H1 (cell line): ENCODE data around the gene ST6GALNAC4. TPM values are rescaled to one million over a fixed set of nuclear protein-coding genes. Genes with fewer than 3 reads are reported as not detected.

Experiments used
- CTCF ChIA-PET: fragments of 300-600 bp; sonication (Branson Sonifier 250); formaldehyde crosslinking; loops from one replicate; lab custom pipeline; 2021; ENCODE audit not compliant: partially characterized antibody; lab: Charles Lee
- POLR2A ChIA-PET: fragments of 300-600 bp; sonication (Branson Sonifier 250); formaldehyde crosslinking; loops from one replicate; lab custom pipeline; 2021; ENCODE audit warnings: inconsistent platforms; ENCODE audit not compliant: partially characterized antibody; lab: Charles Lee
- DNase-seq, 2 experiments: peaks; one replicate each; pipeline versions ENCODE4 v3.0.0 to v3.0.0-alpha.2; 2010 to 2022; ENCODE audit warnings: low spot score in 2 of 2, low read depth in 1 of 2, mixed read lengths in 1 of 2
- FAIRE-seq: peaks from 2 replicates; lab custom pipeline; 2011; peaks lifted over from hg19 to GRCh38; lab: Jason Lieb, UNC
- H2AFZ ChIP-seq: 2 replicates; pipeline ENCODE4 v1.8.1; 2012; ENCODE audit warnings: low read length, inconsistent platforms
- H2AK5ac ChIP-seq: 2 replicates; pipeline ENCODE4 v1.6.1; 2013; ENCODE audit warnings: low read depth, low read length
- H2BK120ac ChIP-seq: replicated peaks from 2 replicates; pipeline ENCODE3; 2013; ENCODE audit warnings: low read depth, low read length, inconsistent platforms
- H2BK12ac ChIP-seq: 2 replicates; pipeline ENCODE4 v1.6.1; 2013; ENCODE audit warnings: low read depth, low read length
- H2BK15ac ChIP-seq: 2 replicates; pipeline ENCODE4 v1.6.1; 2013; ENCODE audit warnings: low read length
- H2BK20ac ChIP-seq: 2 replicates; pipeline ENCODE4 v1.6.1; 2013; ENCODE audit warnings: low read length
- H2BK5ac ChIP-seq: 2 replicates; pipeline ENCODE4 v1.6.1; 2013; ENCODE audit warnings: low read depth, low read length
- H3K14ac ChIP-seq: 2 replicates; pipeline ENCODE4 v1.6.1; 2013; ENCODE audit warnings: inconsistent platforms; ENCODE audit not compliant: insufficient read length
- H3K18ac ChIP-seq: 2 replicates; pipeline ENCODE4 v1.6.1; 2013; ENCODE audit warnings: low read length; ENCODE audit errors: extremely low read depth
- H3K23ac ChIP-seq: 2 replicates; pipeline ENCODE4 v1.6.1; 2013; ENCODE audit warnings: inconsistent platforms; ENCODE audit not compliant: insufficient read length
- H3K23me2 ChIP-seq: 2 replicates; pipeline ENCODE4 v1.6.1; 2013; ENCODE audit warnings: low read depth, low read length
- H3K27ac ChIP-seq: 2 replicates; pipeline ENCODE4 v1.6.1; 2011; ENCODE audit warnings: low read depth, low read length, inconsistent platforms
- H3K27me3 ChIP-seq, 4 experiments: replicated peaks in 1 of 4; 1 replicate in 1 of 4; 2 replicates in 3 of 4; pipeline versions ENCODE4 v1.6.1 to v1.8.1; 2011 to 2013; ENCODE audit warnings: low read length in 3 of 4, mild to moderate bottlenecking in 3 of 4, inconsistent platforms in 2 of 4, mixed read lengths in 2 of 4, moderate library complexity in 1 of 4; ENCODE audit not compliant: control insufficient read depth in 3 of 4, insufficient read depth in 3 of 4; ENCODE audit errors: extremely low read depth in 1 of 4
- H3K36me3 ChIP-seq, 4 experiments: 2 replicates each; pipeline versions ENCODE4 v1.6.1 to v1.8.1; 2011 to 2013; ENCODE audit warnings: mild to moderate bottlenecking in 4 of 4, low read length in 3 of 4, moderate library complexity in 2 of 4, control low read depth in 1 of 4, inconsistent platforms in 1 of 4; ENCODE audit not compliant: insufficient read depth in 4 of 4, control insufficient read depth in 2 of 4
- H3K4ac ChIP-seq: replicated peaks from 2 replicates; pipeline ENCODE3; 2013; ENCODE audit warnings: low read length, low read depth, mixed read lengths, inconsistent platforms; ENCODE audit not compliant: insufficient read length
- H3K4me1 ChIP-seq, 4 experiments: replicated peaks in 1 of 4; 1 replicate in 1 of 4; 2 replicates in 3 of 4; pipeline versions ENCODE4 v1.6.1 to v1.8.1; 2011 to 2013; ENCODE audit warnings: low read length in 3 of 4, inconsistent platforms in 2 of 4, mixed read lengths in 1 of 4; ENCODE audit not compliant: insufficient read depth in 4 of 4, control insufficient read depth in 3 of 4
- H3K4me2 ChIP-seq, 2 experiments: 2 replicates each; pipeline versions ENCODE4 v1.6.1 to v1.8.1; 2011 to 2013; ENCODE audit warnings: low read depth in 2 of 2, low read length in 2 of 2, control low read depth in 1 of 2, inconsistent platforms in 1 of 2, mild to moderate bottlenecking in 1 of 2; ENCODE audit not compliant: insufficient read depth in 1 of 2
- H3K4me3 ChIP-seq, 4 experiments: fragments of 200-600, 300-600 bp in 1 of 4; sonication (generic), shearing (Covaris generic), sonication (Bioruptor Twin) in 1 of 4; 2 replicates each; pipeline versions ENCODE4 v1.5.1 to v1.8.1; 2011 to 2016; ENCODE audit warnings: low read length in 4 of 4, low read depth in 3 of 4, control low read depth in 2 of 4, inconsistent platforms in 2 of 4, mild to moderate bottlenecking in 2 of 4, mixed read lengths in 1 of 4, moderate library complexity in 1 of 4; ENCODE audit not compliant: insufficient read depth in 2 of 4; ENCODE audit errors: extremely low read depth in 1 of 4
- H3K56ac ChIP-seq: replicated peaks from 2 replicates; pipeline ENCODE3; 2013; ENCODE audit warnings: low read depth, mild to moderate bottlenecking, mixed read lengths, low read length, inconsistent platforms; ENCODE audit not compliant: insufficient read length
- H3K79me1 ChIP-seq: 2 replicates; pipeline ENCODE4 v1.6.1; 2013; ENCODE audit warnings: low read depth, low read length, control low read depth
- H3K79me2 ChIP-seq, 2 experiments: 2 replicates each; pipeline versions ENCODE4 v1.6.1 to v1.8.1; 2012 to 2013; ENCODE audit warnings: low read length in 2 of 2, mild to moderate bottlenecking in 2 of 2, inconsistent platforms in 1 of 2; ENCODE audit not compliant: insufficient read depth in 2 of 2, control insufficient read depth in 1 of 2
- H3K9ac ChIP-seq, 4 experiments: replicated peaks in 1 of 4; 1 replicate in 1 of 4; 2 replicates in 3 of 4; pipeline versions ENCODE4 v1.6.1 to v1.8.1; 2011 to 2013; ENCODE audit warnings: low read depth in 3 of 4, low read length in 3 of 4, control low read depth in 2 of 4, mild to moderate bottlenecking in 2 of 4, moderate library complexity in 2 of 4, inconsistent platforms in 1 of 4; ENCODE audit errors: extremely low read depth in 1 of 4
- H3K9me3 ChIP-seq, 2 experiments: 2 replicates each; pipeline versions ENCODE4 v1.6.1 to v1.8.1; 2012 to 2013; ENCODE audit warnings: mild to moderate bottlenecking in 2 of 2, moderate library complexity in 2 of 2, control low read depth in 1 of 2, inconsistent platforms in 1 of 2, low read depth in 1 of 2, low read length in 1 of 2, mixed read lengths in 1 of 2; ENCODE audit not compliant: insufficient read depth in 2 of 2
- H4K20me1 ChIP-seq, 2 experiments: replicated peaks in 1 of 2; 2 replicates each; pipeline versions ENCODE3 to v1.8.1; 2011 to 2013; ENCODE audit warnings: inconsistent platforms in 2 of 2, low read length in 2 of 2, mild to moderate bottlenecking in 1 of 2; ENCODE audit not compliant: insufficient read depth in 2 of 2, control insufficient read depth in 1 of 2
- H4K5ac ChIP-seq: 2 replicates; pipeline ENCODE4 v1.6.1; 2013; ENCODE audit warnings: low read length, low read depth, mixed read lengths, inconsistent platforms; ENCODE audit not compliant: insufficient read length
- H4K8ac ChIP-seq: 2 replicates; pipeline ENCODE4 v1.8.0; 2013; ENCODE audit warnings: mild to moderate bottlenecking, moderate library complexity, low read length, inconsistent platforms; ENCODE audit not compliant: insufficient read depth; ENCODE audit errors: extremely low read depth
- H4K91ac ChIP-seq: replicated peaks from 2 replicates; pipeline ENCODE3; 2013; ENCODE audit warnings: low read length, mixed read lengths, inconsistent platforms; ENCODE audit not compliant: insufficient read length
- RAD21 ChIP-seq, 2 experiments: IDR thresholded peaks in 1 of 2; conservative IDR thresholded peaks in 1 of 2; 2 replicates each; pipeline ENCODE4 v1.6.1; 2011; ENCODE audit warnings: low read depth in 2 of 2, low read length in 2 of 2, improper control_type of control experiment in 1 of 2, inconsistent platforms in 1 of 2, mild to moderate bottlenecking in 1 of 2, moderate library complexity in 1 of 2
- WGBS, 2 experiments: shearing (Covaris generic) in 1 of 2; methylation state at CpG; one replicate each; pipeline versions ENCODE4 v1.1.6 to v1.1.7; 2013 to 2015; ENCODE audit warnings: low lambda C conversion rate in 2 of 2, mixed read lengths in 2 of 2, inconsistent platforms in 1 of 2, low coverage in 1 of 2, missing lambda C conversion rate in 1 of 2; ENCODE audit not compliant: insufficient replicate concordance in 2 of 2, insufficient coverage in 1 of 2, insufficient read length in 1 of 2; ENCODE audit errors: extremely low coverage in 1 of 2, missing lambda C conversion rate in 1 of 2; 5-methylcytosine and 5-hydroxymethylcytosine counted together
- polyA plus RNA-seq, 7 experiments: library from polyadenylated mRNA; depleted of rRNA in 3 of 7; stranded (reverse) in 5 of 7; unstranded in 2 of 7; fragments of >200 nt in 5 of 7; fragments of 200-250 nt in 2 of 7; gene quantifications; 1 replicate in 5 of 7; 2 replicates in 1 of 7; 4 replicates in 1 of 7; pipeline versions ENCODE4 v1.2.1 to v1.2.3, GENCODE V29; 2011 to 2013; ENCODE audit warnings: missing spikeins in 2 of 7, mixed read lengths in 2 of 7
- total RNA-seq: library from RNA; stranded (reverse); fragmentation: NEBNext Ultra II Directional; extraction: Animal tissue kit (Norgen Biotek cat#: 25700); gene quantifications from 2 replicates; pipeline ENCODE4 v1.2.1, GENCODE V29; 2021

The ST6GALNAC4 gene
- total and polyA plus RNA-seq, 2 of the 8 experiments (the other 6 are each of a cell fraction or from before 2014, with no cell fraction given) = 21.8 to 34.1 TPM

GRCh38 chr9:127862075-127863011 lies 54.5 kb downstream of the ST6GALNAC4 start:
- Histone ChIP-seq H3K4me3 (no peak overlapping the region), H3K4me2 (no peak overlapping the region), H4K8ac (no peak overlapping the region), H3K27me3 (no peaks in the 10 kb centered on the region; a peak in 1 of 7 replicates), H2AFZ (no peak overlapping the region), H3K36me3 (no peaks in the 10 kb centered on the region), H3K14ac (no peak overlapping the region), H3K56ac (no peak overlapping the region), H3K27ac (no peak overlapping the region), H2AK5ac (no peak overlapping the region), H3K79me1 (no peaks in the 10 kb centered on the region; the same call in 1 of the 2 replicates), H2BK20ac (no peak overlapping the region), H3K18ac (no peak overlapping the region; the same call in 1 of the 2 replicates), H3K4me1 (no peaks in the 10 kb centered on the region; a peak in 1 of 7 replicates), H2BK12ac (no peak overlapping the region), H3K9me3 (no peaks in the 10 kb centered on the region), H3K79me2 (no peaks in the 10 kb centered on the region), H4K20me1 (peaks cover 0 to 4% of the 10 kb centered on the region in 2 experiments), H4K91ac (no peak overlapping the region), H4K5ac (no peak overlapping the region), H3K23ac (no peak overlapping the region), H2BK120ac (no peak overlapping the region), H3K23me2 (peaks cover 4% of the 10 kb centered on the region; the same call in 1 of the 2 replicates), H2BK5ac (no peak overlapping the region), H3K4ac (no peak overlapping the region), H3K9ac (no peak overlapping the region; a peak in 1 of 7 replicates), H2BK15ac (no peak overlapping the region)
- CTCF ChIA-PET = interaction anchor here (0.6 to 4.5 kb wide), 8 partner anchors 9 to 59 kb away, joined by 3 to 43 read pairs (median 6); partner anchors contain the start of gene ENG
- DNase-seq = no peak
- FAIRE-seq = no peak
- TF ChIP-seq RAD21 (IDR thresholded peaks at IDR 0.05 in 1 of 2, conservative IDR thresholded peaks at IDR 0.05 in 1 of 2; ENCODE audit: low read depth in 2 of 2, low read length in 2 of 2) = no peak
- 88% methylated on average over 27 of the region's 29 CpGs; no CpG with 5 or more reads in 1 of the 2 experiments for WGBS, 2 experiments
- POLR2A ChIA-PET = interaction anchor here (0.6 to 3.5 kb wide), 5 partner anchors 8 to 262 kb away, joined by 3 to 15 read pairs (median 4); partner anchors contain the start of gene ENG
